GM19452 (cell line): ENCODE data around the gene OVOL3.
"Not testable (repeated sequence)": the region's sequence is repeated elsewhere in the genome, so short reads cannot be mapped to it uniquely, and the experiment has no call there.

Experiments
- ATAC-seq: cut with Tn5 transposase; IDR thresholded peaks from one replicate; pipeline ENCODE4 v1.9.1; 2021; ENCODE audit not compliant: unreplicated experiment

OVOL3 gene

GRCh38 chr19:36125557-36125956, 14.6 kb downstream of the OVOL3 start:
- no peak for ATAC-seq

DNA sequence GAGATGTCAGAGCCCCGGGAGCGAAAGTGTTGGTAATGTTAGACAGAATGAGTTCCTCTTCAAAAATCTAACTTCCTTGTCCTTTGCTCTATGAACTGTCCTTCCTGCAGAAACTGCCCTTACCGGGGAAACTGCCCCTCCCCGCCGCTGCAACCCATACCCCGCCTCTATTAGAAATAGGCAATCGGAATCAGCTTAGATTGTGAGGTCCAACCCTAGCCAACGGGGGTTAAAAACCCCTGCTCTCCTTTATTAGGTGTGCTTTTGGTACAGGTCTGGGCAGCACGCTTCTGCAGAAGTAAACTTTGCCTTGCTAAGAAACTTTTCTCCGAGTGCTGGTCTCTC, 17.4 kb downstream of the OVOL3 start:
- no peak for ATAC-seq

- ATAC-seq: not testable (repeated sequence)
Measured at GRCh38 chr19:36131221-36131620, 20.3 kb downstream of the OVOL3 start.

- ATAC-seq: not testable (repeated sequence)
Measured at GRCh38 chr19:36134867-36135266, 23.9 kb downstream of the OVOL3 start.

DNA sequence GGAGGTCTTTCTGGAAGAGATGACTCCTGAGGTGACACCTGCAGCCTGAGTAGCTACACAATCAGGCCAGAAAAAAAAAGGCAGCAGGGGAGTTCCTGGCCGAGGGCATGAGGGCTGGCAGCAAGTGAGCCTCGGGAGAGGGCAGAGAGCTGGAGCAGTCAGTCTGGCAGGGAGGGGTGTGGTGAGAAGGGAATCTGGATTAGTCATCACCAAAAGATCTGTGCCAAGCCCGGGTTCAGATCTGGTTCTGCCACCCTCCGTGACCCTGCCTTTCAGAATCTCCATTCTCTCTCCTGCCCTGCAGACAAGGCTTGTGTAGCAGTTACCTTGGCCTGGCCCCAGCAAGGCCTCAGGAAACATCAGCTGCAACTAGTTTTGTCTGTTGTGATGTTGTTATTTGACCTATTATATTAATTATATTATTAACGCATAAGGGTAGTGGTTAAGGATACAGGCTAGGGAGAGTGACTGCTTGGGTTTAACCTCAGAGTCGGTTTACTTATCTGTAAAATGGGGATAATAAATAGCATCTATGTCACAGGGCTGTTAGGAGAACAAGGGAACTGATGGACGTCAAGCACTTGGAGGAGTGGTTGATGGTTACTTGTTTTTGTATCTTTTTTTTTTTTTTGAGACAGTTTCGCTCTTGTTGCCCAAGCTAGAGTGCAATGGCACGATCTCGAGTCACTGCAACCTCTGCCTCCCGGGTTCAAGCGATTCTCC, 26.2 kb downstream of the OVOL3 start:
- no peak for ATAC-seq

- no peak for ATAC-seq
Measured at GRCh38 chr19:36139120-36139472, 28.2 kb downstream of the OVOL3 start.

DNA sequence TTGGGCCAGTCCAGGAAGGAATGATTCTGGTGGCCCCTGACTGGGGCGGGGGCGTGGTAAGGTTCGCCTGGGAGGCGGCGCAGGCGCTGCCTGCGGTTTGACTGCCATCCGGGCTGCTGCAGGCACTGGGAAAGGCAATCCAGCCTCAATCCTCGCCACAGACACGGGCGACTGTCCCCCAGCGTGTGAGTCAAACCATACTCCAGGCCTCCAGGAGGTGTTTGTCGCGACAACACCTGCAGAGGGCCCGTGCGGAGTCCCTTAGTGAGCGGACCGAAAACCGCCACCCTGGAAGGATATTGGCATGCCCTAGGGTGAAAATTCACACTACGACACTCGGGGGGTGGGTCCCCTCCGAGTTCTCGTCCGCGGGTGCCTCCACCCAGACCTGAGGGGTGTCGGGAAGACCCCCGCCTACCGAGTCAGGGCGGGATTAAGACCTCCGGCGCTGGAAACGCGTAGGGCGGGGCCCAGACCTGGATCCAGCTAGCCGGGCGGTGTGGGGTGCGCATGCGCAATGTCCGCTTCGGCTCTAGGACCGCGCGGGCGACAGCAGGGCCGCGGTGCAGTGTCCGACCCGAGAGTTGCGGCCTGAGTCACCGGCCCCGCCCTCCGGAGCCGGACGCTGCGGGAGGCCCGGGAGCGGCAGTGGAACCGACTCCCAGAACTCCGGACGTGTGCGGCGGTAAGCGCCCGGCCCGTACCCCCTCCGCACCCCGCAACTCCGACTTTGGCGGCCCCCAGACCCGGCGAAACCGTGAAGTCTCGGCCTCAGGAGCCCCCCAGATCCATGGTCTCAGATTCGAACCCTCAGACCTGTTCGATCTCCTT, 28.7 kb downstream of the OVOL3 start, which contains the start of gene CAPNS1:
TSS of gene CAPNS1 (plus strand) at position 594 of the 831 bp plus-strand sequence. CDS start 946 bp downstream, outside the sequence.
- ATAC-seq: peak; percentile 80

GRCh38 chr19:36140304-36141038, 29.5 kb downstream of the OVOL3 start:
- ATAC-seq: peak; percentile 6

GRCh38 chr19:36141039-36141927, 30.3 kb downstream of the OVOL3 start:
- ATAC-seq: peak; percentile 46

- ATAC-seq: no peak
Measured at GRCh38 chr19:36142046-36142445, 31.1 kb downstream of the OVOL3 start.

- no peak for ATAC-seq
Measured at GRCh38 chr19:36142496-36142895, 31.6 kb downstream of the OVOL3 start.

DNA sequence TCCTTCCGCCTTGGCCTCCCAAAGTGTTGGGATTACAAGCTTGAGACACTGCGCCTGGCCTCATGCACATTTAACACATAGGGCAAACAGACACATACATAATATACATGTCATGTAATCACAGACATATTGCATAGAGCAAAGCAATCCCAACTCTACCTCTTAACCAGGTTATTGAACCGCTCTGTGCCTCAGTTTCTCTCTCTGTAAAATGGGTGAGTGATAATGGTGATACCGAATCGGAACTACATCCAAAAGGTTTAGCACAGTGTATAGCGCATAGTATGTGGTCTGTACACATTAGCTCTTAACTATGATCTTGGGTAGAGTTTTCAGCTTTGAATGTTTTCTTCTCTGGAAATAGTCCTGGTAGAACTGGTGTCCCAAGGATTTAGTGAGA, 33.7 kb downstream of the OVOL3 start:
- ATAC-seq: no peak

- ATAC-seq: no peak
Measured at GRCh38 chr19:36149673-36150406, 38.9 kb downstream of the OVOL3 start.

DNA sequence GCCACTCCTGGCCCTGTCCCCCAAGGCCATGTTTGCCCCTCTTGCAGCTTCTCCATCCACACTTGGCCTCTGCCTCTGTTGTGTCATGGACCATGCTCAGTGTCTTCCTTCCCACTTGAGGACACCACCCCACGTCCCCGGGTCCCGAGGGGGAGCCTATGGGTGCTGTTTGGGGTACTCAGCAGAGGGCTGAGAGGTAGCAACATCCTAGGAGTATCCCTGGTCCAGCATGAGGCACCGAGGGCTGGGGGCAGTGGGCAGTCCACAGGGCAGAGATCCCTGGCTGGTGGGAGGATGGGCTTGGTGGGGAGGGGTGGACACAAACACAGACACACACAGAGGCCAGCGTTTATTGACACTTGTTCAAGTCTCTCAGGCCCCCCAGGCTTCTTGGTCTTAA, 39.6 kb downstream of the OVOL3 start:
- no peak for ATAC-seq

DNA sequence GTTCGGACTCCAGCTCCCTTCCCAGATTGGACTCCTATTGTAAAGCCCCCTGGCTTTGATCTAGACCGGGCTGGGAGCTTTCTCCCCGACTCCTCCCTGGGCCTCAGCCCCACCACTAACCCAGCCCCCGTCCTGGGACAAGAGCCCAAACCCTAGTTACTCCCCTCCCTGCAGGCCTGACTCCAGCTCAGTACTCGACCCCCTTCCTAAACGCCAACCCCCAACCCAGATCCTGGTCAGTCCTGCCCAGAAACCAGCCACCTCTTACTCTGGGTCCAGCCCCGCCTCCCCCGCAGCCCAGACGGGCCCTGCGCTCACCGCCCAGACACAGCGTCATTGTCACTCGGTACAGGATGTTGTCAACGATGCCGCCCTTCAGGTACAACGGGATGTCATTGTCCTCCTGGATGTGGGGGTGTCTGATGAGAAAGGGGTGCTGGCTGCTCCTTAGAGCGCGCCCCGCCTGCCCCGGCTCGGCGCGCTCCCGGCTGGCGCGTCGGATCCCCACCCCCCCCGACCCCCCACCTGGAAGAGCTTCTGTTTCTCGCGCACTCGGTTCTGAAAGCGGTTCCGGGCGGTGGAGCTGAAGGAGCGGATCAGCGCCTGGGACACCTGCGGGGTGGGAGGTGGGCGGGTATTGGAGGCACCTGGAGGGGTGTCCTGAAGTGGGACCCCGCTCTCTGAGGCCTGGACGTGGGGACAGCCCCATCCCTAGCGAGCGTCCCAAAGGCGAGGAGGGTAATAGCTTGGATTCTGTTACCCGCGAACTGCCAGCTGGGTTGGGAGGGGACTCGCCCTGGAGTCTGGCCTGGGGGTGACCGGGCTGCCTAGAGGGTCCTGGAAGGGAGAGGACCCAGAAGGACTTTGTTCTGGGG, 40.4 kb downstream of the OVOL3 start:
- ATAC-seq: no peak

DNA sequence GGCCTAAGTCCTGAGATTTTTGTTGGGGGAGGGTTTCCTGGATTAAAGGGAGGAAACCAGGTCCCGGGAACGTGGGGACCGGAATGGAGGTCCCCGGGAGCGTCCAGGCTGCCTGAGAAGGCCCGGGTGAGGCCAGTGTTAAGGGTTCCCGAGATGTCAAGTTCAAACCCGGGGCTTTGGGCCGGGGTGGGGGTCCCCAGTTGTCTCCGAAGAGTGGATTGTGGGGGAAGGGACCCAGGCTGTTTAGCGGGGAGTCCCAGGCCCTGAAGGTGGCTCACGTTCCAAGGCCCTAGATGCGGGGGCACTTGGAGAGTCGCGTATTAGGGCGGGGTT, 41.0 kb downstream of the OVOL3 start:
- ATAC-seq: no peak

- ATAC-seq: no peak
Measured at GRCh38 chr19:36152352-36153091, 41.6 kb downstream of the OVOL3 start, which contains the start of gene COX7A1. Gene COX7A1, minus strand, starts transcription at chr19:36152447. Its CDS starts 40 bp downstream, at chr19:36152407.

GRCh38 chr19:36153126-36153525, 42.2 kb downstream of the OVOL3 start:
- ATAC-seq: no peak
